B cell (primary cell): Measurements from ENCODE around the gene PTPRM.

Source experiments
- CTCF ChIP-seq: fragments of 200-600 bp; IDR thresholded peaks from one replicate; pipeline ENCODE4 v1.8.0; 2022; ENCODE audit warnings: antibody characterized with exemption, mild to moderate bottlenecking
- EZH2 ChIP-seq: IDR thresholded peaks from 2 replicates; pipeline ENCODE4 v1.6.1; 2012; ENCODE audit warnings: borderline replicate concordance, low read depth, mild to moderate bottlenecking, moderate library complexity, low read length; ENCODE audit not compliant: insufficient read depth, poor library complexity, severe bottlenecking

GRCh38 chr18:8431036-8431435, 863.9 kb downstream of the PTPRM start:
- TF ChIP-seq CTCF (no peak), EZH2 (no peak)
